ENCODE measurements around the gene PITRM1.

- TF ChIP-seq, protein P1, sequence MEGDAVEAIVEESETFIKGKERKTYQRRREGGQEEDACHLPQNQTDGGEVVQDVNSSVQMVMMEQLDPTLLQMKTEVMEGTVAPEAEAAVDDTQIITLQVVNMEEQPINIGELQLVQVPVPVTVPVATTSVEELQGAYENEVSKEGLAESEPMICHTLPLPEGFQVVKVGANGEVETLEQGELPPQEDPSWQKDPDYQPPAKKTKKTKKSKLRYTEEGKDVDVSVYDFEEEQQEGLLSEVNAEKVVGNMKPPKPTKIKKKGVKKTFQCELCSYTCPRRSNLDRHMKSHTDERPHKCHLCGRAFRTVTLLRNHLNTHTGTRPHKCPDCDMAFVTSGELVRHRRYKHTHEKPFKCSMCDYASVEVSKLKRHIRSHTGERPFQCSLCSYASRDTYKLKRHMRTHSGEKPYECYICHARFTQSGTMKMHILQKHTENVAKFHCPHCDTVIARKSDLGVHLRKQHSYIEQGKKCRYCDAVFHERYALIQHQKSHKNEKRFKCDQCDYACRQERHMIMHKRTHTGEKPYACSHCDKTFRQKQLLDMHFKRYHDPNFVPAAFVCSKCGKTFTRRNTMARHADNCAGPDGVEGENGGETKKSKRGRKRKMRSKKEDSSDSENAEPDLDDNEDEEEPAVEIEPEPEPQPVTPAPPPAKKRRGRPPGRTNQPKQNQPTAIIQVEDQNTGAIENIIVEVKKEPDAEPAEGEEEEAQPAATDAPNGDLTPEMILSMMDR (IDR thresholded peaks at IDR 0.05; ENCODE audit: borderline replicate concordance, extremely low read depth, low read length, poor library complexity, severe bottlenecking) = no peak
- TF ChIP-seq EZH2 (IDR thresholded peaks at IDR 0.05; ENCODE audit: borderline replicate concordance, low read depth, low read length, severe bottlenecking) = no peak
Observed at GRCh38 chr10:3148041-3148440, 24.5 kb downstream of the PITRM1 start.

All from DND-41 (cell line).